COLO668 (cell line): ENCODE measurements around the gene MYPN.
"Not testable (repeated sequence)": the region's sequence is repeated elsewhere in the genome, so short reads cannot be mapped to it uniquely, and the experiment has no call there.

ENCODE experiments used
- DNase-seq: peaks from one replicate; lab custom pipeline; 2025; ENCODE audit not compliant: unreplicated experiment; lab: John Stamatoyannopoulos, UW

The MYPN gene

GRCh38 chr10:68171539-68172080, 62.3 kb downstream of the MYPN start:
- no peak for DNase-seq

GRCh38 chr10:68172324-68172723, 63.0 kb downstream of the MYPN start:
- DNase-seq = no peak

GRCh38 chr10:68175949-68176348, 66.7 kb downstream of the MYPN start:
- no peak for DNase-seq

- no peak for DNase-seq
These were observed 67.5 kb downstream of the MYPN start for GRCh38 chr10:68176797-68177196.

GRCh38 chr10:68178592-68178991, 69.3 kb downstream of the MYPN start:
- no peak for DNase-seq

GRCh38 chr10:68179016-68179415, 69.7 kb downstream of the MYPN start:
- DNase-seq = no peak

- no peak for DNase-seq
These were observed 71.2 kb downstream of the MYPN start for GRCh38 chr10:68180490-68180889.

- no peak for DNase-seq
These were observed 75.3 kb downstream of the MYPN start for GRCh38 chr10:68184546-68184945.

- no peak for DNase-seq
These were observed 75.8 kb downstream of the MYPN start for GRCh38 chr10:68185085-68185484.

GRCh38 chr10:68188835-68189234, 79.5 kb downstream of the MYPN start:
- DNase-seq = no peak

- no peak for DNase-seq
These were observed 82.8 kb downstream of the MYPN start for GRCh38 chr10:68192113-68192512.

- no peak for DNase-seq
These were observed 85.0 kb downstream of the MYPN start for GRCh38 chr10:68194290-68194689.

GRCh38 chr10:68195776-68196175, 86.5 kb downstream of the MYPN start:
- not testable (repeated sequence) for DNase-seq

GRCh38 chr10:68196701-68197100, 87.4 kb downstream of the MYPN start:
- DNase-seq = no peak

GRCh38 chr10:68202960-68203353, 93.7 kb downstream of the MYPN start:
- no peak for DNase-seq

GRCh38 chr10:68208424-68209042, 99.2 kb downstream of the MYPN start:
- peak; percentile 19 for DNase-seq

- DNase-seq = no peak
These were observed 102.4 kb downstream of the MYPN start for GRCh38 chr10:68211669-68212068.

- DNase-seq = no peak
These were observed 103.5 kb downstream of the MYPN start for GRCh38 chr10:68212721-68213352.

- DNase-seq = no peak
These were observed 109.5 kb downstream of the MYPN start for GRCh38 chr10:68218786-68219185.

- DNase-seq = no peak
These were observed 111.9 kb downstream of the MYPN start for GRCh38 chr10:68221196-68221595.

- DNase-seq = no peak
These were observed 113.1 kb downstream of the MYPN start for GRCh38 chr10:68222391-68222790.

- no peak for DNase-seq
These were observed 114.4 kb downstream of the MYPN start for GRCh38 chr10:68223535-68224165.
